ENCODE measurements around the gene CDH4. TPM values are rescaled to one million over a fixed set of nuclear protein-coding genes. Genes with fewer than 3 reads are reported as not detected.

Gene CDH4
- total RNA-seq, 1 donor = 8.6 TPM

GRCh38 chr20:61801065-61801360, 549.0 kb downstream of the CDH4 start:
- no peak for DNase-seq (ENCODE audit: low read depth in 2 of 3, low spot score in 2 of 3)

GRCh38 chr20:61801428-61801827, 549.4 kb downstream of the CDH4 start:
- DNase-seq (ENCODE audit: low read depth in 2 of 3, low spot score in 2 of 3) = no peak

GRCh38 chr20:61801857-61802442, 549.9 kb downstream of the CDH4 start:
- DNase-seq (ENCODE audit: low read depth in 2 of 3, low spot score in 2 of 3) = no peak

GRCh38 chr20:61802721-61803311, 550.8 kb downstream of the CDH4 start:
- no peak for DNase-seq (ENCODE audit: low read depth in 2 of 3, low spot score in 2 of 3)

GRCh38 chr20:61803416-61803914, 551.4 kb downstream of the CDH4 start:
- no peak for DNase-seq (ENCODE audit: low read depth in 2 of 3, low spot score in 2 of 3)

GRCh38 chr20:61803915-61804751, 552.1 kb downstream of the CDH4 start:
- peak in 1 of 3 donors; percentile 2 for DNase-seq (ENCODE audit: low read depth in 2 of 3, low spot score in 2 of 3)

- DNase-seq (ENCODE audit: low read depth in 2 of 3, low spot score in 2 of 3) = no peak
Observed at GRCh38 chr20:61804752-61805295, 552.8 kb downstream of the CDH4 start.

GRCh38 chr20:61805365-61805764, 553.3 kb downstream of the CDH4 start:
- no peak for DNase-seq (ENCODE audit: low read depth in 2 of 3, low spot score in 2 of 3)

- no peak for DNase-seq (ENCODE audit: low read depth in 2 of 3, low spot score in 2 of 3)
Observed at GRCh38 chr20:61805781-61806180, 553.7 kb downstream of the CDH4 start.

- DNase-seq (ENCODE audit: low read depth in 2 of 3, low spot score in 2 of 3) = no peak
Observed at GRCh38 chr20:61806314-61806713, 554.3 kb downstream of the CDH4 start.

- DNase-seq (ENCODE audit: low read depth in 2 of 3, low spot score in 2 of 3) = no peak
Observed at GRCh38 chr20:61806995-61807394, 554.9 kb downstream of the CDH4 start.

- no peak for DNase-seq (ENCODE audit: low read depth in 2 of 3, low spot score in 2 of 3)
Observed at GRCh38 chr20:61807471-61808160, 555.6 kb downstream of the CDH4 start.

GRCh38 chr20:61808447-61808846, 556.4 kb downstream of the CDH4 start:
- no peak for DNase-seq (ENCODE audit: low read depth in 2 of 3, low spot score in 2 of 3)

GRCh38 chr20:61809006-61809770, 557.1 kb downstream of the CDH4 start:
- no peak for DNase-seq (ENCODE audit: low read depth in 2 of 3, low spot score in 2 of 3)

GRCh38 chr20:61810066-61810737, 558.1 kb downstream of the CDH4 start:
- DNase-seq (ENCODE audit: low read depth in 2 of 3, low spot score in 2 of 3) = no peak

- no peak for DNase-seq (ENCODE audit: low read depth in 2 of 3, low spot score in 2 of 3)
Observed at GRCh38 chr20:61810738-61811135, 558.7 kb downstream of the CDH4 start.

- no peak for DNase-seq (ENCODE audit: low read depth in 2 of 3, low spot score in 2 of 3)
Observed at GRCh38 chr20:61811166-61811565, 559.1 kb downstream of the CDH4 start.

- no peak for DNase-seq (ENCODE audit: low read depth in 2 of 3, low spot score in 2 of 3)
Observed at GRCh38 chr20:61812121-61812844, 560.2 kb downstream of the CDH4 start.

- no peak for DNase-seq (ENCODE audit: low read depth in 2 of 3, low spot score in 2 of 3)
Observed at GRCh38 chr20:61812845-61813485, 560.9 kb downstream of the CDH4 start.
